Omental fat pad (tissue), 4 donors: ENCODE data around the gene SLC35F5. TPM values are rescaled to one million over a fixed set of nuclear protein-coding genes. Genes with fewer than 3 reads are reported as not detected.
"Not testable (repeated sequence)": the region's sequence is repeated elsewhere in the genome, so short reads cannot be mapped to it uniquely, and the experiment has no call there.

Experiments used
- ATAC-seq: fragments of 150-250 bp; one replicate; pipeline ENCODE4 v1.9.1; 2016; ENCODE audit warnings: mild to moderate bottlenecking, moderate library complexity; ENCODE audit not compliant: low FRiP score
- DNase-seq: peaks from one replicate; pipeline ENCODE4 v3.0.0-alpha.2; 2019; ENCODE audit warnings: low spot score
- CTCF ChIP-seq, 3 donors: fragments of 450-650 bp; IDR thresholded peaks; one replicate each; pipeline ENCODE4 v1.5.1; 2016 to 2017; ENCODE audit warnings: antibody characterized with exemption in 3 of 3, mild to moderate bottlenecking in 3 of 3, moderate library complexity in 2 of 3
- small RNA-seq: library from RNA; depleted of rRNA; stranded (forward); fragments of <200 nt; gene quantifications from one replicate; pipeline ENCODE3, GENCODE V24; 2016
- total RNA-seq, 4 donors: library from RNA; depleted of rRNA; stranded (reverse); fragments of >200 nt; gene quantifications; one replicate each; pipeline ENCODE4 v1.1.0, GENCODE V29; 2016

SLC35F5 gene
- total RNA-seq, 4 donors from 2014 or later, result 57.2 to 87.0 (median 69.1) TPM

- no peak for ATAC-seq
- TF ChIP-seq CTCF (IDR thresholded peaks at IDR 0.05), result no peak
Observed at GRCh38 chr2:113677330-113677729, 79.1 kb downstream of the SLC35F5 start.

GRCh38 chr2:113676623-113677266 lies 79.7 kb downstream of the SLC35F5 start:
- ATAC-seq (no peak), DNase-seq (no peak)

More at GRCh38 chr2:113677330-113677729, 79.1 kb downstream of the SLC35F5 start:
- DNase-seq, result no peak

GRCh38 chr2:113675875-113676274 lies 80.6 kb downstream of the SLC35F5 start:
- ATAC-seq (no peak), DNase-seq (no peak)
- no peak for TF ChIP-seq CTCF (IDR thresholded peaks at IDR 0.05)

More at GRCh38 chr2:113676623-113677266, 79.7 kb downstream of the SLC35F5 start:
- no peak for TF ChIP-seq CTCF (IDR thresholded peaks at IDR 0.05)

GRCh38 chr2:113672326-113672932 lies 84.0 kb downstream of the SLC35F5 start:
- no peak for TF ChIP-seq CTCF (IDR thresholded peaks at IDR 0.05)
- no peak for ATAC-seq
- no peak for DNase-seq

- not testable (repeated sequence) for ATAC-seq, DNase-seq
Observed at GRCh38 chr2:113669013-113669412, 87.4 kb downstream of the SLC35F5 start.

GRCh38 chr2:113664761-113665533 lies 91.5 kb downstream of the SLC35F5 start:
- not testable (repeated sequence) for DNase-seq, ATAC-seq

- not testable (repeated sequence) for DNase-seq, ATAC-seq
Observed at GRCh38 chr2:113663285-113664060, 93.0 kb downstream of the SLC35F5 start.

Small RNA genes within 50 kb of the gene (small RNA-seq; reads per million reads assigned to genes)
- not detected for gene MIR4782
- gene RNU6-744P, result not detected

Other genes starting within 250 kb of the SLC35F5 start
- 10 to 100 TPM in 1 of 4 donors, 1 to 10 TPM in 3; 4.5 to 10.6 (median 7.4) TPM for gene RABL2A, start 129.4 kb downstream of the SLC35F5 start, total RNA-seq
- 100 to 1,000 TPM; 103 to 187 (median 122) TPM for gene ACTR3, start 133.4 kb upstream of the SLC35F5 start, total RNA-seq